Heart left ventricle (tissue), 13 donors: ENCODE data around the gene ARPIN.

ENCODE experiments used
- POLR2A ChIP-seq, 2 donors: fragments of 450-650 bp; IDR thresholded peaks; one replicate each; pipeline ENCODE4 v1.6.1; 2017; ENCODE audit warnings: antibody characterized with exemption in 2 of 2, mild to moderate bottlenecking in 2 of 2, moderate library complexity in 2 of 2
- TF ChIP-seq, protein P1 (sequence below), 12 donors: fragments of 200-600 bp; sonication (generic) in 4 of 12; IDR thresholded peaks; one replicate each; pipeline versions ENCODE4 v1.5.0 to v1.8.0; 2018 to 2022; ENCODE audit warnings: antibody characterized with exemption in 12 of 12, mild to moderate bottlenecking in 5 of 12
- donor health status: ischemic (EF 13 %, LVEDD 7.1; RV severe dilation, severe dysfunction).
- donor health status: DM: no; HTN: yes; CAD: no.
- donor health status: DM: no; HTN: no; CAD: no.
- donor health status: ischemic (EF 25% LVEDD 6.9; RV normal size, moderate dysfunction).
- donor health status: ischemic (EF 25% LVEDD 5.7; RV mildly dilated, moderate dysfunction).
- donor health status: ischemic (EF 35%, LVEDD 5.7; RV mildly dilated, moderate dysfunction).
- donor health status: nonischemic (EF 11% LVEDD 7.7; RV severe dilation, severe dysfunction).
- donor health status: DM: yes; HTN: yes; CAD: no.
- donor health status: PGD.
- donor health status: ischemic (EF 29% LVEDD 5.4; RV normal size, mild dysfunction).
- donor health status: nonischemic (EF 23%, LVEDD 6.1; RV moderate dilation, normal function).

DNA sequence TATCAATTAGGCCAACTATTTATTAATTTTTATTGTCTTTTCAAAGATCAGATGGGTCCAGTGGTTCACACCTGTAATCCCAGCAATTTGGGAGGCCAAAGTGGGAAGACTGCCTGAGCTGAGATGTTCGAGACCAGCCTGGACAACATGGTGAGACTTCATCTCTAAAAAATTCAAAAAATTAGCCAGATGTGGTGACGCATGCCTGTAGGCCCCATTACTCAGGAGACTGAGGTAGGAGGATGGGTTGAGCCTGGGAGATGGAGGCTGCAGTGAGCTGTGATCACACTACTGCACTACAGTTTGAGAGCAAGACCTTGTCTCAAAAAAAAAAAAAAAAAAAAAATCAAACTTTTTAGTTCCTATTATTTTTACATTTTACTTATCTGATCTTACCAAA lies 27.1 kb downstream of the ARPIN start:
- TF ChIP-seq, protein P1, sequence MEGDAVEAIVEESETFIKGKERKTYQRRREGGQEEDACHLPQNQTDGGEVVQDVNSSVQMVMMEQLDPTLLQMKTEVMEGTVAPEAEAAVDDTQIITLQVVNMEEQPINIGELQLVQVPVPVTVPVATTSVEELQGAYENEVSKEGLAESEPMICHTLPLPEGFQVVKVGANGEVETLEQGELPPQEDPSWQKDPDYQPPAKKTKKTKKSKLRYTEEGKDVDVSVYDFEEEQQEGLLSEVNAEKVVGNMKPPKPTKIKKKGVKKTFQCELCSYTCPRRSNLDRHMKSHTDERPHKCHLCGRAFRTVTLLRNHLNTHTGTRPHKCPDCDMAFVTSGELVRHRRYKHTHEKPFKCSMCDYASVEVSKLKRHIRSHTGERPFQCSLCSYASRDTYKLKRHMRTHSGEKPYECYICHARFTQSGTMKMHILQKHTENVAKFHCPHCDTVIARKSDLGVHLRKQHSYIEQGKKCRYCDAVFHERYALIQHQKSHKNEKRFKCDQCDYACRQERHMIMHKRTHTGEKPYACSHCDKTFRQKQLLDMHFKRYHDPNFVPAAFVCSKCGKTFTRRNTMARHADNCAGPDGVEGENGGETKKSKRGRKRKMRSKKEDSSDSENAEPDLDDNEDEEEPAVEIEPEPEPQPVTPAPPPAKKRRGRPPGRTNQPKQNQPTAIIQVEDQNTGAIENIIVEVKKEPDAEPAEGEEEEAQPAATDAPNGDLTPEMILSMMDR (IDR thresholded peaks at IDR 0.05) = no peak
- no peak for TF ChIP-seq POLR2A (IDR thresholded peaks at IDR 0.05)
